HS-5 (cell line): ENCODE measurements around the gene IMPDH1.

ENCODE experiments used
- DNase-seq: peaks from one replicate; pipeline ENCODE4 v3.0.0-alpha.2; 2012; ENCODE audit warnings: low read depth

The IMPDH1 gene

DNA sequence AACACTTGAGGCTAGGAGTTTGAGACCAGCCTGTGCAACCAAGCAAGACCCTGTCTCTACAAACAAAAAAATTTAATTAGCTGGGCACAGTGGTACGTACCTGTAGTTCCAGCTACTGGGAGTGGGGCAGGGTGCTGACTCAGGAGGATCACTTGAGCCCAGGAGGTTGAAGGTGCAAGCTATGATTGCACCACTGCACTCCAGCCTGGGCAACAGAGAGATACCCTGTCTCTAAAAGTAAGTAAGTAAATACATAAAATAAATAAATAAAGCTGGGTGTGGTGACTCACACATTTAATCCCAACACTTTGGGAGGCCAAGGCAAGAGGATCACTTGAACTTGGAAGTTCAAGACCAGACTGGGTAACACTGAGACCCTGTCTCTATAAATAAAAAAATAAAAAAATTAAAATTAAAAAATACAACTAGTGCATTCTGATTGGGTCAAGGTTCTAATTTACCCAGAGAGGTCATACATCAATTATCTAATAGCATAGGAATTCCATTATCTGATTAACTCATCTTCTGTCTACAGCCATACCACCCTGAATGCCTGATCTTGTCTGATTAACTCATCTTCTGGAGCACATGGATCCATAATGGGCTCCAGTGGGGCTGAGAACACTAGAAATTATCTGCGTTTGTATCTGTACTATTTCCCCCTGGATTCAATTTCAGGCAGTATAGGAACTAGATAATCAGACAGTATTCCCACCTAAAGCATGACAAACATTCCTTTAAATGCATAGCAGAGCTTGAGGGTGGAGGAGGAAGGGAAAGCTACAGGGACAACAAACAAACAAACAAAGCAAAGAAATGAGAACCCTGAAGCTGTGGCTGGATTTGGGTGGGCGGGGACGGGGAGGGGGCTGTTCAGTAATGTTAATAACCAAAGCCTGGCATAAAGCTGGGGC is 24.9 kb upstream of the IMPDH1 start:
- no peak for DNase-seq

DNA sequence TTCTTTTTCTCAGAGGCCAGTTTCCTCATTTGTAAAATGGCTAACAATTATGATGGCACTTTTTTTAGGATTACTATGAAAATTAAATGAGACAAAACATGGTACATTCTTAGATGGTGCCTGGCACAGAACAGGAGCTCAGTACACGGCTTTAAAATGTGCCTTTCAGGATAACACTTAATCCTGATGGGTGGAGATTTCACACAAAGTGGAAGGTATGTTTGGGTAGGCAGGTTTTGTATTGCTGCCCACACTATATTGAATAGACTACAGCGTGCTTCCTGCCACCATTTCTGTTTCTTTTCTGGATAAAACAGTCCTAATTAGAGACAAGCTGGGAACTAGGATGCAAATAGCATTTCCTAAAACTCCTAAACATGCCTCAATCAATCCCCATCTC is 22.0 kb upstream of the IMPDH1 start:
- DNase-seq: no peak

GRCh38 chr7:128431221-128431620 is 21.4 kb upstream of the IMPDH1 start:
- DNase-seq: no peak

DNA sequence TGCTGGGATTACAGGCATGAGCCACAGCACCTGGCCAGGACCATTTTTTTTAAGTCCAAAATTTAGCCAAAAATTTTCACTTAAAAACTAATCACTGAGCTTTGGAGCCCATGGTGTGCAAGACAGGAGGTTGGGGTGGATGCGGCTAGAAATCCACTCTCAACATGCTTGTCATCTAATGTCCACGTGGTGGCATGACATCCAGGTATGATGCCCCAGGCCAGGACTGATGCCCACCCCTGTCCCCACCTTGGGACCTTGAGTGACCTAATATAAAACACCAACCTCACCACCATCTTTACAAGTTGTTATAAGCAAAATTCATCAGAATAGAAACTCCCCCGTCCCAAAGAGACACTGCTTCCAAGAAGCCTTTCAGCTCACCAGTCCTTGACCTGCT is 20.4 kb upstream of the IMPDH1 start:
- no peak for DNase-seq

GRCh38 chr7:128427289-128427891 is 17.6 kb upstream of the IMPDH1 start:
- DNase-seq: no peak

DNA sequence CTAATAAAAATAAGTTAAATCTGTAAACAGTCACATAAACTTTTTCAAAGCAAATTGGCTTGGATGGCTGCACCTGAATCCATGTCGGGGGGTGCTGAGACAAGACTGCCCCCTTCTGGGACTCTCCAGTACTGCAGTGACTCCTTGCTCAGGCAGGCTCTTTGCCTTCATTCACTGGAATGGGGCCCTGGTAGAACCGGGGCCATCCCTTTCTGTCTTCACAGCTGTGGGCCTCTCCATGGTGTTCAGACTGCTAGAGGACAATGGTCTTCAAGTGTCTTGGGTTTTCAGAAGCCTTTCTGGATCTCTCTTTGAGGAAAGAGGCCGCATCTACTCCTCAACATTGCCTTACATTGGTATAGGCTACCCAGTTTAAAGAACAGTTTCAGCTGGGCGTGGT is 16.1 kb upstream of the IMPDH1 start:
- no peak for DNase-seq

- DNase-seq: no peak
These were observed 15.0 kb upstream of the IMPDH1 start for GRCh38 chr7:128424686-128425275.

DNA sequence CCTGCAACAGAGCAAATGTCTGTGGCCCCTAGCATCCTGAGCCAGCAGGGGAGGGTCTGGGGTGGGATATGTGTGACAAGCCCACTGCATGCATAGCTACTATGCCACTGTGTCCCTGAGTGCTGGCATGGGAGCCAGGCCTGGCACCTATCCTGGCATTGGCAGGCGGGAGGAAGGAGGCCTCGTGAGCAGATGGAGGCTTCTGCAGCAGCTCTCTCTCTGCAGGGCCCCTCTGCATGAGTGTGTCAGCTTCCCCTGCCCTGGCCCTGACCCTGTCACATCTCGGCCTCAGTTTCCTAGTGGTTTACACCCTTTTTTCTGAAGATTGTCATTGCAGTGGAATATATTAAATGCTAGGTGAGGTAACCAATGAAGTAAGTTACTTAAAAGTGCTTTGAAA is 13.1 kb upstream of the IMPDH1 start:
- DNase-seq: no peak

- DNase-seq: no peak
These were observed 12.3 kb upstream of the IMPDH1 start for GRCh38 chr7:128422037-128422436.

GRCh38 chr7:128421384-128421783 is 11.6 kb upstream of the IMPDH1 start:
- DNase-seq: no peak

DNA sequence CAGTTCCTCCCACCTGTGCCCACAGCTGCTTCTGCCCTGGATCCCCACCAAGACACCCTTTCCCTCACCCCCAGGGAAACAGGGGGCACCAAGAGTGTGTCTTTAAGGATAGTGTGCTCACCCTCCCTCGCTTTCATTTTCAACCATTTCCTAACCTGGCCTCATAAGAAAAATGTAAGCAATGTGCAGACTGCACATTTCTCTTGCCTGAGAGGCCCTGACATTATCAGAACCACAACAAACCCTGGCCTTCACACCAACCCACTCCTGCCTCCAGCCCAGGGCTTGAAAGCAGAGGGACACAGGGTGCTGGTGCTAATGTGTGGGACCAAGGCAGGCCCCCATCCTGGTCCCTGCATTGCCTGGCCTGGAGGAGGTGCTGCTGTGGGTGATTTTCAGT is 11.0 kb upstream of the IMPDH1 start:
- no peak for DNase-seq

DNA sequence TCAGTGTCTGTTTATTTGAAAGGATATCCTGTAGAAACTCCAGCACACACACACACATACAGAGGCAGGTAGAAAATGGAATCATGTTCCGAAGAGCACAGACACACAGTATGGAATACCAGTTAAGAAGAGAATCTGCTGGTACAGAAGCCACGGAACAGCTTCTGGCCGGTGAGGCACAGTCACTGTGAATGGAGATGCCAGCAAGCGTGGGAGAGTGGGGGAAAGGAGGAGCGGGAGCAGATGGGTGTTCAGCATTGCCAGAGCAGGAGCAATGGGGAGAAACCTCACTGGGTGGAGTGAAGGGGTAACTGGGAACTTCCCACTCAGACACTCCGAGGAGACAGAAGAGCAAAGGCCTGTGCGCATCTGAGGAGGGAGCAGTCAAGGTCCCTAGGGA is 9.5 kb upstream of the IMPDH1 start:
- no peak for DNase-seq

- no peak for DNase-seq
These were observed 7.3 kb upstream of the IMPDH1 start for GRCh38 chr7:128417071-128417470.

DNA sequence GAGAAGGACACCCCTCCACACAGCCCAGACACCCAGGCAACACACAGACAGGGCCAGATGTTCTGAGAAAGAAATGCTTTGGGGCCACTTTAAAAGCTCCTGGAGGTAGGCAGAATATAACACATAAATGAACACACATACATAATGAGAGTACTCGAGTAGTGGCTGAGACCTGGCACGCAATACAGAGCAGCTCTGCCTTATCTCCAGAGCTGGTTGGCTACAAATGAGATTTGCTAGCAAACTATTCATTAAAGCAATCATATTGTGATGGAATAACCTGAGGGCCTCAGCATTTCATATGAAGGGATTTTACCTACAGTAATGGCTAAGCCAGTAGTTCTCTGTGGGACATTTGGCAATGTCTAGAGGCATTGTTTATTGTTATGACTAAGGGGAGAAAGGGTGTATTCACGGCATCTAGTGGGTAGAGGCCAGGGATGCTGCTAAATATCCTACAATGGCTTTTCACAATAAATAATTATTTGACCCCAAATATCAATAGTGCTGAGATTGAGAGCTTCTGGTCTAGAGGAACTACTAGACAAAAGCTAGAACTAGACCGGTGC is 5.5 kb upstream of the IMPDH1 start:
- no peak for DNase-seq

GRCh38 chr7:128410451-128410753 is 620 bp upstream of the IMPDH1 start:
- DNase-seq: no peak

- DNase-seq: no peak
These were observed 830 bp downstream of the IMPDH1 start for GRCh38 chr7:128408709-128409595.

GRCh38 chr7:128407751-128408708 is 1.8 kb downstream of the IMPDH1 start:
- no peak for DNase-seq

GRCh38 chr7:128407233-128407589 is 2.6 kb downstream of the IMPDH1 start:
- no peak for DNase-seq

- no peak for DNase-seq
These were observed 3.2 kb downstream of the IMPDH1 start for GRCh38 chr7:128406314-128407232.
